Right lung (tissue), 5 donors: ENCODE measurements around the gene ALG6. TPM values are rescaled to one million over a fixed set of nuclear protein-coding genes. Genes with fewer than 3 reads are reported as not detected.
"Not testable (repeated sequence)": the region's sequence is repeated elsewhere in the genome, so short reads cannot be mapped to it uniquely, and the experiment has no call there.

ENCODE experiments used
- DNase-seq, 2 donors: peaks; one replicate each; pipeline ENCODE4 v3.0.0-alpha.2; 2013
- polyA plus RNA-seq, 5 donors: library from polyadenylated mRNA; unstranded; fragments of 120-200 nt; gene quantifications; one replicate each; pipeline versions ENCODE4 v1.2.1 to v1.2.3, GENCODE V29; 2013; ENCODE audit warnings: inconsistent platforms in 1 of 5, low replicate concordance in 1 of 5; ENCODE audit not compliant: insufficient read length in 5 of 5, insufficient read depth in 1 of 5

ALG6 gene
- polyA plus RNA-seq, 5 donors = 18.9 to 28.9 (median 24.3) TPM

GRCh38 chr1:63327417-63328054 is 39.9 kb upstream of the ALG6 start:
- no peak for DNase-seq

- DNase-seq = no peak
Observed at GRCh38 chr1:63328122-63328521, 39.3 kb upstream of the ALG6 start.

GRCh38 chr1:63328781-63329180 is 38.6 kb upstream of the ALG6 start:
- no peak for DNase-seq

GRCh38 chr1:63329621-63330330 is 37.7 kb upstream of the ALG6 start:
- no peak for DNase-seq

GRCh38 chr1:63330331-63330916 is 37.0 kb upstream of the ALG6 start:
- DNase-seq = no peak

DNA sequence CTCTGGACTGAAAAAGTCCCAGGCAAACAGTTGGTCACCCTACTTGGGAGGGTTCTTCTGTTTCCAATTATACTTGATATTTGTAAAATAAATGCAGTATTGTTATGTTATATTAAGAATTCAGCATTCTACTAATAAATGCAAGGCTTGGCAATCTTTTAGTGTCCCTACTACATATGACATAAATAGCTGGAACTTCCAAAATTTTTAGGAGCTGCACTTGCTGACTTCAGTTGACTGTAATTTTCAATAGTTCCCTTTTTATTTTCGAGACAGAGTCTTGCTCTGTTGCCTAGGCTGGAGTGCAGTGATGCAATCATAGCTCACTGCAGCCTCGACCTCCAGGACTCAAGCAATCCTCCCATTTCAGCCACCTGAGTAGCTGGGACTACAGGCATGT is 25.0 kb upstream of the ALG6 start:
- no peak for DNase-seq

GRCh38 chr1:63343922-63344321 is 23.5 kb upstream of the ALG6 start:
- no peak for DNase-seq

GRCh38 chr1:63350320-63350719 is 17.1 kb upstream of the ALG6 start:
- DNase-seq = no peak

- no peak for DNase-seq
Observed at GRCh38 chr1:63352736-63353135, 14.7 kb upstream of the ALG6 start.

GRCh38 chr1:63356234-63356633 is 11.2 kb upstream of the ALG6 start:
- DNase-seq = not testable (repeated sequence)

GRCh38 chr1:63359561-63359960 is 7.9 kb upstream of the ALG6 start:
- DNase-seq = no peak

DNA sequence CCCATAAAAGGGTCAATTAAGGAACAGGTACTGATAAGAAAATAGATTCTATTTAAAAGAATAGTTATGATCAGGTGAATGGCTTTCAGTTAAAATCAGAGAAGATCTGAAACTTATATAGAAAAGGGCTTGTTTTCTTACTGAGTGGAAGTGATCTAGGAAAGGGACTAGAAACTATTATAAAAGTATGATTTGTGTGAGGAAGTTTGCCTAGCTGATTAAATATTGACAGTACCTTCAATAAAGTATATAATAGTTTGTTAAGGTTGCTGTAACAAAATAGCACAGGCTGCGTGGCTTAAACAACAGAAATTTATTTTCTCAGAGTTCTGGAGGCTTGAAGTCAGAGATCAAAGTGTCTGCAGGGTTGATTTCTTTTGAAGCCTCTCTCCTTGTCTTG is 5.4 kb upstream of the ALG6 start:
- no peak for DNase-seq

DNA sequence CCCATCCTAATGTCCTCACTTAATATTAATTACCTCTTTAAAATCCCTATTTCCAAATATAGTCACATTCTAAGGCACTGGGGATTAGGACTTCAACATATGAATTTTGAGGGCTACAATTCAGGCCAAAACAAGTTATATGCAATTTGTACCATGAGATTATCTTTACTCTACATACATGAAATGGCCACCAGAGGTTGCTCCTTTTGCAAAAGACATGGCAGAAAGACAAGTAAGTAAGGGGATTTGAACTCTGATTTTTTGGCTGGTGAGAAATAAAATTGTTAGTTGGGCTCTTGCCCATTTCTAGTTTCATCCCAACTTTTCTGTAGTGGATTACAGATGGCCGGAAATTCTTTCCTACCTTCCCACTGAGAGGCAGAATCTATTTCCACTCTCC is 4.8 kb upstream of the ALG6 start:
- no peak for DNase-seq

DNA sequence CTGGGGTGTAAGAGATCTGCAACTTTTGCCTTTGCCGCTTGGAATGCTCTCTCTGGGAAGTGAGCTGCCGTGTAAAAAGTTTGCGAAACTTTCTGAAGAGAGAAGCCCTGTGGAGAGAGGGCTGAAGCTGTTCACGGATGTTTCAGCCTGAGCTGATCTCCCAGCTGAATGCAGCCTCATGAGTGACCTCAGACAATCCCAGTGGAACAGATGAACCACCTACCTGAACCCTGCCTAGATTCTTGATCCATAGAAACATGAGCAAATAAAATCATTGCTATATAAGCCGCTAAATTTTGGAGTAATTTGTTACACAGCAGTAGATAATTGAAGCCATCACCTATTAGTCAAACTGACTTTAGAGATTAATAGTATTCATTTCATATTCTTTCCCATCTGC is 4.4 kb upstream of the ALG6 start:
- no peak for DNase-seq

DNA sequence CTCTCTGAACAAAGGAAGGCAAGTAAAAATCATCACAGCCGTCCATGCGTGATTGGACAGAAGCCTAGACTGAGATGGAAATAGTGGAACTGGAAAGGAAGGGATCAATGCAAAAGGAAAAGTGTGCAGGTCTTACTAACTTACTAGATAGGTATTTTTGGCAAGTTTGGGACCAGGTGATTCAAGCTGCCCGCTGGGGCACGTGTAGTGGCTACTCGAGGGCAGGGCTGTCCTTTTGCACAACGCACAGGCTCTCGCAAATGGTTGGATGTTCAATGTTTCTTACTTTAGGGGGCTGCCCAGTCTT is 566 bp upstream of the ALG6 start:
- no peak for DNase-seq

- DNase-seq = no peak
Observed at GRCh38 chr1:63368131-63368530, 704 bp downstream of the ALG6 start.

- no peak for DNase-seq
Observed at GRCh38 chr1:63379583-63379982, 12.2 kb downstream of the ALG6 start.

- no peak for DNase-seq
Observed at GRCh38 chr1:63381741-63382140, 14.3 kb downstream of the ALG6 start.

GRCh38 chr1:63401945-63402344 is 34.5 kb downstream of the ALG6 start:
- DNase-seq = no peak

DNA sequence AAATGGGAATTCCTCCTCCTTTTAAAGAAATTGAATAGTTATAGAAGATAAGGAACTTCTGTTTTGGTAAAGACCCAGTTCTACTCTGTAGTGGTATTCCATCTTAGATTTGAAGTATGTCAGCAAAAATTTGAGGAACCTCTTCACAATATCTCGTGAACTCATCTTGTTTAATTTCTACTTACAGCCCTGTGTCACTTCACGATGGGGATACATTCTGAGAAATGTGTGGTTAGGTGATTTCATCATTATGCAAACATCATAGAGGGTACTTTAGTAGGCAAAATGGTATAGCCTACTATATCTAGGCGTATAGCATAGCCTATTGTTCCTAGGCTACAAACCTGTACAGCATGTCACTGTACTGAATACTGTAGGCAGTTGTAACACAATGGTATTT is 36.0 kb downstream of the ALG6 start:
- no peak for DNase-seq

GRCh38 chr1:63405021-63405420 is 37.6 kb downstream of the ALG6 start:
- DNase-seq = no peak

- no peak for DNase-seq
Observed at GRCh38 chr1:63405987-63406386, 38.6 kb downstream of the ALG6 start.

- DNase-seq = peak in 1 of 2 donors; percentile 4
Observed at GRCh38 chr1:63407002-63407401, 39.6 kb downstream of the ALG6 start.

DNA sequence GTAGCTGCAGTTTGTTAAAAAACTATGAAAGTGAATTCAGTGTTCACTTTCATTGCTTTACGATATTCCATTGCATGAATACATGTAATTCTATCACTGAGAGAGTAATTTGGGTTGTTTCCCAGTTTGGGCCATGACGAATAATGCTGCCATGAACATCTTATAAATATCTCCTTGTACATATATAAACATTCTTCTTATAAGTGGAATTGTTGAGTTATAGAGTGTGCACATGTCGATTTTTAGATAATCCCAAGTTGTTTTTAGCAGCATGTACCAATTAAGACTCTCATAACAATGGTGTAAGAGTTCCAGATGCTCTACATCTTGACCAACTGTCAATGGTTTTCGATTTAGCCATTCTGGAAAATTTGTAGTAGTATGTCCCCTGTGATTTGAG is 40.9 kb downstream of the ALG6 start:
- no peak for DNase-seq
